ENCODE measurements around the gene RAD54L2.

GRCh38 chr3:51503007-51503406 lies 35.5 kb upstream of the RAD54L2 start:
- TF ChIP-seq, protein P1, sequence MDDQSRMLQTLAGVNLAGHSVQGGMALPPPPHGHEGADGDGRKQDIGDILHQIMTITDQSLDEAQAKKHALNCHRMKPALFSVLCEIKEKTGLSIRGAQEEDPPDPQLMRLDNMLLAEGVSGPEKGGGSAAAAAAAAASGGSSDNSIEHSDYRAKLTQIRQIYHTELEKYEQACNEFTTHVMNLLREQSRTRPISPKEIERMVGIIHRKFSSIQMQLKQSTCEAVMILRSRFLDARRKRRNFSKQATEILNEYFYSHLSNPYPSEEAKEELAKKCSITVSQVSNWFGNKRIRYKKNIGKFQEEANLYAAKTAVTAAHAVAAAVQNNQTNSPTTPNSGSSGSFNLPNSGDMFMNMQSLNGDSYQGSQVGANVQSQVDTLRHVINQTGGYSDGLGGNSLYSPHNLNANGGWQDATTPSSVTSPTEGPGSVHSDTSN (CRISPR knock-in tag; IDR thresholded peaks at IDR 0.05) = no peak
- TF ChIP-seq, protein P2, sequence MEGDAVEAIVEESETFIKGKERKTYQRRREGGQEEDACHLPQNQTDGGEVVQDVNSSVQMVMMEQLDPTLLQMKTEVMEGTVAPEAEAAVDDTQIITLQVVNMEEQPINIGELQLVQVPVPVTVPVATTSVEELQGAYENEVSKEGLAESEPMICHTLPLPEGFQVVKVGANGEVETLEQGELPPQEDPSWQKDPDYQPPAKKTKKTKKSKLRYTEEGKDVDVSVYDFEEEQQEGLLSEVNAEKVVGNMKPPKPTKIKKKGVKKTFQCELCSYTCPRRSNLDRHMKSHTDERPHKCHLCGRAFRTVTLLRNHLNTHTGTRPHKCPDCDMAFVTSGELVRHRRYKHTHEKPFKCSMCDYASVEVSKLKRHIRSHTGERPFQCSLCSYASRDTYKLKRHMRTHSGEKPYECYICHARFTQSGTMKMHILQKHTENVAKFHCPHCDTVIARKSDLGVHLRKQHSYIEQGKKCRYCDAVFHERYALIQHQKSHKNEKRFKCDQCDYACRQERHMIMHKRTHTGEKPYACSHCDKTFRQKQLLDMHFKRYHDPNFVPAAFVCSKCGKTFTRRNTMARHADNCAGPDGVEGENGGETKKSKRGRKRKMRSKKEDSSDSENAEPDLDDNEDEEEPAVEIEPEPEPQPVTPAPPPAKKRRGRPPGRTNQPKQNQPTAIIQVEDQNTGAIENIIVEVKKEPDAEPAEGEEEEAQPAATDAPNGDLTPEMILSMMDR (tag by site-specific recombination; IDR thresholded peaks at IDR 0.05) = no peak
- no peak for TF ChIP-seq ATF2 (tag by site-specific recombination; IDR thresholded peaks at IDR 0.05; ENCODE audit: low read depth)
- TF ChIP-seq ZNF155 (tag by site-specific recombination; IDR thresholded peaks at IDR 0.05) = no peak
- TF ChIP-seq ZNF146 (tag by site-specific recombination; IDR thresholded peaks at IDR 0.05) = no peak
- no peak for TF ChIP-seq YY1 (tag by site-specific recombination; IDR thresholded peaks at IDR 0.05)
- TF ChIP-seq, protein P3, sequence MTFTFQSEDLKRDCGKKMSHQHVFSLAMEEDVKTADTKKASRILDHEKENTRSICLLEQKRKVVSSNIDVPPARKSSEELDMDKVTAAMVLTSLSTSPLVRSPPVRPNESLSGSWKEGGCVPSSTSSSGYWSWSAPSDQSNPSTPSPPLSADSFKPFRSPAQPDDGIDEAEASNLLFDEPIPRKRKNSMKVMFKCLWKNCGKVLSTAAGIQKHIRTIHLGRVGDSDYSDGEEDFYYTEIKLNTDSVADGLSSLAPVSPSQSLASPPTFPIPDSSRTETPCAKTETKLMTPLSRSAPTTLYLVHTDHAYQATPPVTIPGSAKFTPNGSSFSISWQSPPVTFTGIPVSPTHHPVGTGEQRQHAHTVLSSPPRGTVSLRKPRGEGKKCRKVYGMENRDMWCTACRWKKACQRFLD (tag by site-specific recombination; IDR thresholded peaks at IDR 0.05) = no peak
- no peak for TF ChIP-seq ZNF660 (tag by site-specific recombination; IDR thresholded peaks at IDR 0.05)
- no peak for TF ChIP-seq ZNF664 (tag by site-specific recombination; IDR thresholded peaks at IDR 0.05)
- no peak for TF ChIP-seq KLF16 (tag by site-specific recombination; IDR thresholded peaks at IDR 0.05)

Measured in HEK293 (cell line).